CD4-positive, alpha-beta T cell treated with Interleukin-6 at 100 ng/mL for 8 hours (primary cell): ENCODE measurements around the gene RFX8.
"Not testable (repeated sequence)": the region's sequence is repeated elsewhere in the genome, so short reads cannot be mapped to it uniquely, and the experiment has no call there.

Experiments
- DNase-seq: peaks from one replicate; pipeline ENCODE4 v3.0.0-alpha.2; 2020; ENCODE audit warnings: mixed read lengths, low spot score

The RFX8 gene

DNA sequence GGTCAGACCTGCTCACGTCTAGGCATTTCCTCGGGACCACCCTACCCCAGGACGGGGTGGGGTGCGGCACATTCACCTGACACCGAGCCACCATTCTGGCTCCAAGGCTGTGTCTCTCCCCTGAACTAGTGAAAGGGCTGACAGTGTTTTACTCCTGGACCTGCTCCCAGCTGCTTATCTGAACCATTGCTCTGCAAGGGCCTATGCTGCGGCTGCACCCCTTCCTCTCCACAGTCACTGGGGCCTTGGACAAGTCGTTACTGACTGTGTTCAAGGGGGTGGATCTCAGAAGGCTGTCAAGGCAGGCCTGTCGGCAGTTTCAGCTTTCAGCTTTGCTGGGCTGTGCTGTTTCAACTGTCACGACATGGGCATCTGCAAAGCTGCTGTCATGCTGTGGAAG is 99.3 kb downstream of the RFX8 start:
- no peak for DNase-seq

DNA sequence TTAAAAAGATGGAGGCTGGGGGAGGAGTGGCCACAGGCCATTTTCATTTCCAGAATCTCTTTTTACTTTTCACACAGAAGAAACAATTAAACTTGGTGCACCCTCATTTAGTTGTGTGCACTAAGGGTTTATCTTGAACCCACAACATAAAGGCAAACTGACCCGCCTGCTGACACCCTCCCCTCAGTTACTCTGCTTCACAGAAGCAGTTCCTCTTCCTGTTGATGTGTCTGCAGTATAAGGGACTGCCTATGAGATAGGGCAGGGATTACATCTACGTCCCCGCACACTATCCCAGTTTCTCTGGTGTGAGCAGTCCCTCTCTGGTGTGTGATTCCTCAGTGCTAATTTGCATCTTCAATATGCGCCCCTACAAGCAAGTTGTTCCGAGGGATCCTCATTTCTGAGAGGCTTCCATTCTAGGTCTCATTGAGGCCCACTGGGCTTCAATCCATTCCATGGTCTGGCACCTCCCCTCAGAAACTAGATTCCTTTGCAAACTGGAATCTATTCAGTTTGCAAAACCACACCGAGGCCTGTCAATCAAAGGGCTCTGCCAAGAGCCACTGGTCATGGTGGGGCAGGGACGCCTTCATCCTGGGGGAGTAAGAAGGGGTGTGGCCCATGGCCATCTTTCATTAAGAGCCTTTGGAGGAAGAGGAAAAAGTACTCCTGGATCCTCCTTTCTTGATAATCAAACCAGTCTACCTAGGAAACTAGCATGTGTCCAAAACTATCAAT is 99.9 kb downstream of the RFX8 start:
- no peak for DNase-seq

DNA sequence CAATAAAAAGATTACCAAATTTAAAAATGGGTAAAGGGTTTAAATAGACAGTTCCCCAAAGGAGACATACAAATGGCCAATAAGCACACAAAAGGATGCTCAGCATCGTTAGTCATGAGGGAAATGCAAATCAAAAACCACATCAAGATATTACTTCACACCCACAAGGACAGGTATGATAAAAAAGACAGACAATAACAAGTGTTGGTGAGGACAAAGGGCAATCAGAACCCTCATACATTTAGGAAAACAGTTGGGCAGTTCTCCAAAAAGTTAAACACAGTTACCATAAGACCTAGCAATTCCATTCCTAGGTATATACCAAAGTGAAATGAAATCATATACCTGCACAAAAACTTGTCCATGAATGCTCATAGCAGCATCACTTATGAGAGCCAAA is 102.1 kb downstream of the RFX8 start:
- no peak for DNase-seq

DNA sequence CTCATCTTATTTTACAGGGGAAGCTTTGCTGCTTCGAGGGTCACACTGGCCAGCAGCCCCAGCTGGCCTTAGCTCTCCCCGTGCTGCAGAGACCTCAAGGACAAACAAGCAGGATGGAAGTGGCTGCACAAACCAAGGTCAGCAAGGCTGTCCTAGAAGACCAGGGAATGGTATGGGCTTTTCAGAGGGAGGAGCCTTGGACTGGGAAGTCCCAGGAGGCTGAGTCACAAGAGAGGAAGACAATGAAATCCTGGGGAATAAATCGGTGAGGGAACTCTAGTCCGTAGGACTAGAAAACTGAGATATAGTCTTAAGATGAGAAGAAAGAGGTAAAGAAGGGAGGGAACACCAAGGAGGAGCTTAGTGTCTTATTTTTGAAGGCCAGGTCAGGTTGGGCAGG is 103.3 kb downstream of the RFX8 start:
- DNase-seq, result no peak

DNA sequence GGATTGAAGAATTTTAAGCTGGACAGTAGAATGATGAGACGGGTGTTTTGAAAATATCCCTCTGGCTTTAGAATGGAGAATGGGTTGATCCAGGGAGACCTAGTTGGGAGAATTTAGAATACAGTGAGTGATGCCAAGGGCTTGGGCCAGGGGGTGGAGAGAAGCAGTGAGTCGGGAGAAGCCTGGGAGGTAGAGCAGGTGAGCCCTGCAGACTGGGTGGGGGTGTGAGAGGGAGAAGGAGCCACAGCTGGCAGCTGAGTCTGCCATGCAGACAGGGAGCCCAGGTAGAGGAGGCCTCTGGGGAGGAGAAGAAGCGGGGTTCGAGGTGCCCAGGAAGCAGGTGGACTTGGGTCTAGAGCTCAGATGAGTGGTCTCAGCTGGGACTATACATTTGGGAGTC is 105.8 kb downstream of the RFX8 start:
- no peak for DNase-seq

- no peak for DNase-seq
These were observed 106.5 kb downstream of the RFX8 start for GRCh38 chr2:101368376-101368775.

DNA sequence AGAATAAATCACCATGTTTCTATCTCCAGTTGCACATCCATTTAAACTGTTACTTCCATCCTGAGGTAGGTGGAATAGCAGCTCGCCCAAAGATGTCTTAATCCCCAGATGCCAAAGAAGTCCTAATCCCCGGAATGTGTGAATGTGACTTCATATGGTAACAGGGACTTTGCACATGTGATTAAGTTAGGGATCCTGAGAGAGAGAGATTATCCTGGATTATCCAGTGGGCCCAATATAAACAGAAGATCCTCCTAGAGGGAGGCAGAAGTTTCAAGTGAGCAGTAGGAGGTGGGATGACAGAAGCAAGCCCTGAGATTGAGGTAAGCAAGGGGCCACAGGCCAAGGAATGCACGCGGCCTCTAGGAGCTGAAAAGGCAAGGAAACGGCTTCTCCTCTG is 107.4 kb downstream of the RFX8 start:
- no peak for DNase-seq

DNA sequence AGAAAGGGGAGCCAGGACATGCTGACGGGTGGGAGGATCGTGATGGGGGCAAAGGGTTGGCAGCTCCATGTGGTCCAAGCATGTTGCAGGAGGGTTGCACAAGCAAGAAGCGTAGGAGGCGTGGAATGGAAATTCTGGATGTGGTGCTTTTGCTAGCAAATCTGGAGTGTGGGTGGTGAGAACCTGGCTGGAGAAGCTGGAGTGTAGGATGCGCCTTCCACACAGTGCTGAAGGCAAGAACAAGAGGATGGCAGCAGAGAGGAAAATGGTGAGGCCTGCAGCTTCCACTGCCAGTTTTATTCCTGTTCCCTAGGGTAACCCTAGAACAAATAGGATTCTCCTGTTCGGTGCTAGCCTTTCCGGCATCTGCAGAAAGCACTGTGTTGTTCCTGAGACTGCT is 110.0 kb downstream of the RFX8 start:
- DNase-seq, result no peak

DNA sequence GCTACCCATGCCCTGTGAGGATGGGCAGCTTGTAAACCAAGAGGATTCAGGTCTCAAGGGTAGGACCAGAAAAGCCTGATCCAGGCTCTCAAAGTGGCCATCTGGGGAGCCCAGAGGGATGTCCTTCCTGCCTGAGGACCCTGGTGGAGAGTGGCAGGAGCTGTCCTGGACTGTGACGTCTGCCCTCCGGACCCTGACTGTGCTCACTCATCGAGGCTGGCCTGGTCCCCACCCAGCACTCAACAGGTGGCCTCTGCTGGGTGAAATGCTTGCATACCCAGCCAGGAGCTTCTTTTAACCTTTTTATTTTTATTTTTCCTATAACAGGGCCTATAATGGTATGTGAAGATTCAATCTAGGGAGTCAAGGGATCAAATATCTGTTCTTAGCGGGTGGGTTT is 112.1 kb downstream of the RFX8 start:
- no peak for DNase-seq

DNA sequence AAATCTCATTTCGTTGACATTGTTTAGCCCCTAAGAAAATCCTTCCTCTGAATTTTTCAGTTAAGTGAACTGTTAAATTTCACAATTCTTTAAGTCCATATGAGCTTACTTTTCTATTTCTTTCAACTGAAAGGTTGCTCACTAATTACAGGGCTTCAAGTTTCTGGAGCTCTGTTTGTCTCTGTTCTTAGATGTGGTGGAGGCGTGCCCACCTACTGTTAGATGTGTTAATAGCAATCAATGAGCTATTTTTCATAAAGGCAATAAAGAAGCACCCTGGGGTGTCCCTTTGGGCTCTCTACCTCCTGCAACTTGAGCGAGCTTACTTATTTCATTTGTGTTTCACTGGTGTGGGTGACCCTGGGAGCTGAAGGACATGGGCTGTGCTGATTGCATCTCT is 112.6 kb downstream of the RFX8 start:
- peak; percentile 17 for DNase-seq

- peak; percentile 46 for DNase-seq
These were observed 113.4 kb downstream of the RFX8 start for GRCh38 chr2:101361522-101361921.

- no peak for DNase-seq
These were observed 113.8 kb downstream of the RFX8 start for GRCh38 chr2:101361121-101361520.

DNA sequence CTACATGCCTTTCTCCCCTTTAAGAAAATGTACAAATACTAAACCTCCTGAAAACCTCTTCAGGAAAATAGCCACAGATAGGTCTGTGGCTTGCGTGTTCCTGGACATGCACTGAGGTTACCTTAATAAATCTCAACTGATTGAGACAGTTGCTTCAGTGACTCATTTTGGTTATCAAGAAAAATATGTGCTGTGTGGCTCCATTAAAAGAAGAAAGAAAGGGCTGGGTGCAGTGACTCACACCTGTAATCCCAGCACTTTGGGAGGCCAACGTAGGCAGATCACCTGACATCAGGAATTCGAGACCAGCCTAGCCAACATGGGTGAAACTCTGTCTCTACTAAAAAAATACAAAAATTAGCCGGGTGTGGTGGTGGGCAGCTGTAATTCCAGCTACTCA is 114.7 kb downstream of the RFX8 start:
- no peak for DNase-seq

- DNase-seq, result no peak
These were observed 115.4 kb downstream of the RFX8 start for GRCh38 chr2:101359410-101359954.

- no peak for DNase-seq
These were observed 117.5 kb downstream of the RFX8 start for GRCh38 chr2:101357376-101357775.

DNA sequence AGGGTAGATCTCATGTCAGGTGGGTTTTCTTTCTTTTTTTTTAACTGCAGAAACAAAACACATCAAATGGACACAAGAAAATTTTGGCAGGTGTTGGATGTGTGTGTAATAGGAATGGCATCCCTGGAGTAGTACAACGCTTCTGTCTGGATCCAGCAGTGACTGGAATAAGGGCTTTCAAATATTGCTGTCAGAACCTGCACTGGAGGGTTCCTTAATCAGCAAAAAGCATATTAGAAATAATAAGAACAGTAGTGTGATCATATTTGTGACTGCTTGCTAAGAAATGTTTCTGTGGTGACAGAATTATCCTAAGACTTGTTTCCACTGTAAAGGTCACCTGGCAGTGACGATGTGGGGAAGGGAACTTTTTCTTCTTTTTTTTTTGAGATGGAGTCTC is 118.4 kb downstream of the RFX8 start:
- DNase-seq, result no peak

- DNase-seq, result no peak
These were observed 118.9 kb downstream of the RFX8 start for GRCh38 chr2:101356055-101356454.

GRCh38 chr2:101355401-101356054 is 119.4 kb downstream of the RFX8 start:
- DNase-seq, result no peak

DNA sequence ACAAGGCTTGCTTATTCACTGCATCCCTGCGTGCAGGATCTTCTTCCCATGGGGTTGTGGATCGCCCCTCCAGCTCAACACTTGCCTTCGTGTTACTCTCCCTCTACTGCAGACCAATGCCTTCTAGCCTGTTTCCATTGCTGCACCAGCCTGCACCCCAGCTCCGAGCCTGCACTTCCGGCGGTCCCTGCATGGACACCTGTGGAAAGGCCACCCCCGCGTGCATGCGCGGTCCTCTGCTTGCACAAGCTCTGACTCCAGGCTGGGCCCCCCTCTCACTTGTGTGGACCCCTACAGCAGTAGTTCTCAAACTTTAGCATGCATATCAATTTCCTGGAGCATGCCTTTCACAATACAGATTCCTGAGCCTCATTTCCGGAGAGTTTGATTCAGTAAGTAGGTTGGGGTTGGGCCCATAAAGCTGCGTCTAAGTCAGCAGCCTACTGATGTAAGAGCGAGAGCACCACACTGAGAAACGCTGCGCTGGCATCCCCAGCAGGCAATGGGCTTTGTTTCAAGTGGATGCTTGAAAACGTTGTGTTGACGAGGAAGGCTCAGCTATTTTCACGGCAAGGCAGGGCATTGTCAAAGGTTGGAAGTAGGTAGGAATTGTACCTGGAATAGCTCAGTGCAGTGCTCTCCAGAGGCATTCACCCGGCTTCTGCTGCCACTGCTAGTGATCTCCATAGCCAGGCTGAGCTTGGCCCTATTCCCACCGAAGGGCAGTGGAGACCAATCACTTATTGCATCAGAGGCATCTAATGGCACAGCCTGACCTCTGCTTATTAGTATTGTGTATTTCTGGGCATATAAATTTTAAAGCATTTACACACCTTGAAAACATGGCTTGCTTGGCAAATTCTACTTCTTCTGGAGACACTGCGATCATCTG is 120.2 kb downstream of the RFX8 start:
- DNase-seq, result no peak

- not testable (repeated sequence) for DNase-seq
These were observed 122.3 kb downstream of the RFX8 start for GRCh38 chr2:101352631-101353030.

- no peak for DNase-seq
These were observed 123.7 kb downstream of the RFX8 start for GRCh38 chr2:101351207-101351606.

- DNase-seq, result peak; percentile 17
These were observed 124.8 kb downstream of the RFX8 start for GRCh38 chr2:101349893-101350662.
